ENCODE data around the gene MYL7.

Gene MYL7

GRCh38 chr7:44096326-44096881, 44.7 kb downstream of the MYL7 start:
- no peak for TF ChIP-seq CTCF (IDR thresholded peaks at IDR 0.05; ENCODE audit: low read depth, low read length)
- no peak for DNase-seq (ENCODE audit: extremely low read depth, low read depth)

GRCh38 chr7:44095781-44096180, 45.4 kb downstream of the MYL7 start:
- no peak for TF ChIP-seq CTCF (IDR thresholded peaks at IDR 0.05; ENCODE audit: low read depth, low read length)
- no peak for DNase-seq (ENCODE audit: extremely low read depth, low read depth)

- TF ChIP-seq CTCF (IDR thresholded peaks at IDR 0.05; ENCODE audit: low read depth, low read length): no peak
- no peak for DNase-seq (ENCODE audit: extremely low read depth, low read depth)
These were observed 46.1 kb downstream of the MYL7 start for GRCh38 chr7:44094883-44095592.

- TF ChIP-seq CTCF (IDR thresholded peaks at IDR 0.05; ENCODE audit: low read depth, low read length): no peak
- DNase-seq (ENCODE audit: extremely low read depth, low read depth): no peak
These were observed 46.8 kb downstream of the MYL7 start for GRCh38 chr7:44094365-44094764.

GRCh38 chr7:44093102-44093641, 48.0 kb downstream of the MYL7 start:
- TF ChIP-seq CTCF (IDR thresholded peaks at IDR 0.05; ENCODE audit: low read depth, low read length): no peak
- no peak for DNase-seq (ENCODE audit: extremely low read depth, low read depth)

Measured in AG09319 (cell line).